ENCODE results near the gene MGAT1.
A peak's percentile ranks its signal among the peaks of the same experiment; 100 is the strongest.
"Not testable (repeated sequence)": the region's sequence is repeated elsewhere in the genome, so short reads cannot be mapped to it uniquely, and the experiment has no call there.

The MGAT1 gene

DNA sequence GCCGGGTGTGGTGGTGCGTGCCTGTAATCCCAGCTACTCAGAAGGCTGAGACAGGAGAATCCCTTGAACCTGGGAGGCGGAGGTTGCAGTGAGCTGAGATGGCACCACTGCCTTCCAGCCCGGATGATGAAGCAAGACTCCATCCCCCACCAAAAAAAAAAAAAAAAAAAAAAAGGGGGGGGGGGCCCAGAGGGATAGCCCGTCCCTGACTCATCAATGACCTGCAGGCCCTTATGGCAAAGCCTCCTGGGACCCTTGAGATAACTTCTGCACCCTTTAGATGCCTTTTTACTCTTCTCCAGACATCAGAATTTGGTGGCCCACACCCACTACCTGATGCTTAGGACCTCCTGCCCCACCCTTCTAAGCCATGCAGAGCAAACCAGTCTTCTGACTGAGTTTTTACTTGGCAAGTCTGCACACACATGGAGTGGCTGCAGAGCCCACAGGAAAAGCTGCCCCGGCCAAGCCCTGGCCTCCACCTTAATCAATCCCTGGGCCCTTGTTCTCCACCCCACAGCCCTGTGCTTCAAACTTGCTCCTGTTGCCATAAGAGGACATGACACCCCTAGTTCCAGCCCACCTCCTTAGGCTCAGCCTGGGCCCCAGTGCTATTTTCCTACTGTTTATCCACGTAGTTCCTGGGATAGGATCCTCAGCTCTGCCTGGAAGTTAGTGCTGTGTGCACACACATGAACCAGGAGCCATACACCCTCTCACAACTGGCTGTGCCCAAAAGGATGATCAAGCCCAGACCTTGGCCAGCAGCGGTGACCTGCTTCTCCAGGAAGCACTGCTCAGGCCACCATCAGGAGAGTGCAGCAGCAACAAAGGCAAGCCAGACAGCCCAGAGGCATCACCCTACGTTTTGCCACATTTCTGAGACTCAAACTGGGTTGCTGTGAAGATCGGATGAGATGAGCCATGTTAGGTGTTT, 5.1 kb downstream of the MGAT1 start:
- peaks cover 47% of the 10 kb centered on the region for H3K36me3 Mint-ChIP-seq (ENCODE audit: insufficient read depth)
- DNase-seq (ENCODE audit: low spot score in 2 of 2) (no peak), ATAC-seq (replicated peaks; ENCODE audit: extremely low read depth, poor library complexity, severe bottlenecking) (no peak)
- H3K4me1 Mint-ChIP-seq: peaks cover 86% of the 10 kb centered on the region
- H3K27me3 Mint-ChIP-seq: no peaks in the 10 kb centered on the region
- no peaks in the 10 kb centered on the region for H3K9me3 Mint-ChIP-seq
- peak overlapping the region; percentile 75 for H3K4me3 Mint-ChIP-seq
- peak overlapping the region; percentile 77 for H3K27ac Mint-ChIP-seq (ENCODE audit: low read depth)

- H3K4me1 Mint-ChIP-seq: peaks cover 78% of the 10 kb centered on the region
- H3K27ac Mint-ChIP-seq (ENCODE audit: low read depth): peak overlapping the region; percentile 56
- H3K36me3 Mint-ChIP-seq (ENCODE audit: insufficient read depth): peaks cover 51% of the 10 kb centered on the region
- DNase-seq (ENCODE audit: low spot score in 2 of 2): no peak
- no peaks in the 10 kb centered on the region for H3K9me3 Mint-ChIP-seq
- H3K27me3 Mint-ChIP-seq: no peaks in the 10 kb centered on the region
- H3K4me3 Mint-ChIP-seq: peak overlapping the region; percentile 2
- ATAC-seq (replicated peaks; ENCODE audit: extremely low read depth, poor library complexity, severe bottlenecking): no peak
Measured at GRCh38 chr5:180795771-180796313, 6.8 kb downstream of the MGAT1 start.

DNA sequence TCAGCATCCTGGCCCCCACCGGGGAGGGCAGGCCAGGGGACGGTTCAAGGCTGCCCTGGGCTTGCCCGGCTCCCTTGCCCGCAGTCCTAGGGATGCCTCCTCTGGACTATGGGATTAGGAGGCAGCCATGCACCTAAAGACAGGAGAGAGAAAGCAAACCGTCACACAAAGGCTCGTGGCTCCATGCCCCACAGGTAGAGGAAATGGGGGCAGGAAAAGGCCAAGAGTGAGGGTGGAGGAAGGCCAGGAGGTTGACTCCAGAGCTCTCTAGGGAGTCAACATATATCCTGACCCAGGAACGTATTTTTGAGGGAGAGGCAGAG, 9.7 kb downstream of the MGAT1 start:
- peaks cover 61% of the 10 kb centered on the region for H3K36me3 Mint-ChIP-seq (ENCODE audit: insufficient read depth)
- H3K27ac Mint-ChIP-seq (ENCODE audit: low read depth): peak overlapping the region; percentile 49
- H3K27me3 Mint-ChIP-seq: no peaks in the 10 kb centered on the region
- peaks cover 63% of the 10 kb centered on the region for H3K4me1 Mint-ChIP-seq
- DNase-seq (ENCODE audit: low spot score in 2 of 2) (no peak), ATAC-seq (replicated peaks; ENCODE audit: extremely low read depth, poor library complexity, severe bottlenecking) (no peak)
- no peaks in the 10 kb centered on the region for H3K9me3 Mint-ChIP-seq
- no peak overlapping the region for H3K4me3 Mint-ChIP-seq

DNA sequence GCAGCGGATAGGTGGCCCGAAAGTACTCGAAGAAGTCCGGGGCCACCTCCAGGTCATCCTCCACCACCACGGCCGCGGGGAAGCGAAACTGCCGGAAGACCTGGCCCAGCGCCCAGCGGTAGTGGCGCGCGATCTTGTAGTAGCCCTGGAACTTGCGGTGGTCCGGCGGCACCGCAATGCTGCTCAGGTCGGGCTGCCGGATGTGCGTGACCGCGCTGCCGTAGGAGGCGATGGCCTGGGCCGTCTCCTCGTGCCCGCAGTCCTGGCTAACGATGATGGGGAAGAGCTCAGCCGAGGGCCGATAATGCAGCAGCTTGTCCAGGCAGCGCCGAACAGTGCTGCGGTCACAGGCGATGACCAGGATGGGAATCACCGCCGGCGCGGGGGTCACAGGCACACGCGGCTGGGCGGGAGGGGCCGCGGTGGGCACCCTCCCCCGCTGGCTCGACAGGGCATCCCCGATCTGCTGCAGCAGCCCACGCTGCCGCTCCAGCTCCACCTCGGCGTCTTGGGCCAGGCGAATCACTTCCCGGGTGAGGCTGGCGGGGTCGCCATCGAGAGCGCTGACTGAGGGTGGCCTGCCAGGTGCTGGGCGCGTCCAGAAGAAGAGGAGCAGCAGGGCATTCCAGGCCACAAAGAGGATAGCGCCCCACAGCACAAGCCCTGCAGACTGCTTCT, 10.2 kb downstream of the MGAT1 start:
- peaks cover 60% of the 10 kb centered on the region for H3K36me3 Mint-ChIP-seq (ENCODE audit: insufficient read depth)

DNA sequence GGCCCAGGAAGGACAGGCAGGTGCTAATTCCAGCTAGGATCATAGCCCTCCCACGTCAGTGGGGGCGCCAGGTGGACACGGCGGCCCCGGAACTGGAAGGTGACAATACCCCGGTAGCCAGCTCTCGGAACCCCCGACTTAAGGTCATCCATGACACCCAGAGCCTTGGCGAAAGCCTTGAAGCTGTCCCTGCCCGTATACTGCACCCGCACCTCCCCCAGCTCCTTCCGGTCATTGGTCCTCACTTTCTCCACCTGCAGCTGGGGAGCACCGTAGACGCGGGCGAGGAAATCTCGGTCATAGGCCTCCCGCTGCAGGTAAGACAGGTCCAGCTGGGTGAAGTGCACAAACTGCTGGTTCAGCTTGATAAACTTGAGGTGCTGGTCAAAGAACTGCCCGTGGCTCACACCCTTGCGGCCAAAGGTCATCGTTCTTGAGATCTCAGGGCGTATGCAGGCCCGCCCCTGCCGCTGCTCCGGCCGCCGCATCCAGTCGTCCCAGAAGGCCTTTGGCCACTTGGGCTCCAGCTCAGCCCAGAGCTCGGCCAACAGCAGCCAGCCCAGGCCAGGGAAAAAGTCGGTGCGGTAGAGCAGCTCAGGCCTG, 10.9 kb downstream of the MGAT1 start:
- ATAC-seq (replicated peaks; ENCODE audit: extremely low read depth, poor library complexity, severe bottlenecking): no peak
- Mint-ChIP-seq H3K36me3 (ENCODE audit: insufficient read depth) (peaks cover 60% of the 10 kb centered on the region), H3K9me3 (no peaks in the 10 kb centered on the region), H3K27me3 (no peaks in the 10 kb centered on the region), H3K4me1 (peaks cover 67% of the 10 kb centered on the region), H3K27ac (ENCODE audit: low read depth) (no peak overlapping the region), H3K4me3 (no peak overlapping the region)
- peak in 1 of 2 donors; percentile 11 for DNase-seq (ENCODE audit: low spot score in 2 of 2)

More for the DNA sequence above, 10.2 kb downstream of the MGAT1 start:
- H3K4me1 Mint-ChIP-seq: peaks cover 63% of the 10 kb centered on the region
- DNase-seq (ENCODE audit: low spot score in 2 of 2): peak in 1 of 2 donors; percentile 11
- H3K9me3 Mint-ChIP-seq: no peaks in the 10 kb centered on the region
- peak overlapping the region; percentile 49 for H3K27ac Mint-ChIP-seq (ENCODE audit: low read depth)
- no peak for ATAC-seq (replicated peaks; ENCODE audit: extremely low read depth, poor library complexity, severe bottlenecking)
- H3K27me3 Mint-ChIP-seq: no peaks in the 10 kb centered on the region
- H3K4me3 Mint-ChIP-seq: no peak overlapping the region

- Mint-ChIP-seq H3K9me3 (no peaks in the 10 kb centered on the region), H3K4me1 (peaks cover 68% of the 10 kb centered on the region), H3K27me3 (no peaks in the 10 kb centered on the region), H3K36me3 (ENCODE audit: insufficient read depth) (peaks cover 51% of the 10 kb centered on the region), H3K4me3 (no peak overlapping the region), H3K27ac (ENCODE audit: low read depth) (peak overlapping the region; percentile 88)
- DNase-seq (ENCODE audit: low spot score in 2 of 2): no peak
- no peak for ATAC-seq (replicated peaks; ENCODE audit: extremely low read depth, poor library complexity, severe bottlenecking)
Measured at GRCh38 chr5:180790524-180790923, 12.1 kb downstream of the MGAT1 start.

GRCh38 chr5:180790020-180790419, 12.6 kb downstream of the MGAT1 start:
- ATAC-seq (replicated peaks; ENCODE audit: extremely low read depth, poor library complexity, severe bottlenecking) (peak; percentile 49), DNase-seq (ENCODE audit: low spot score in 2 of 2) (no peak)
- H3K36me3 Mint-ChIP-seq (ENCODE audit: insufficient read depth): peaks cover 48% of the 10 kb centered on the region
- no peak overlapping the region for H3K4me3 Mint-ChIP-seq
- no peaks in the 10 kb centered on the region for H3K27me3 Mint-ChIP-seq
- peaks cover 63% of the 10 kb centered on the region for H3K4me1 Mint-ChIP-seq
- H3K9me3 Mint-ChIP-seq: no peaks in the 10 kb centered on the region
- H3K27ac Mint-ChIP-seq (ENCODE audit: low read depth): peak overlapping the region; percentile 88

GRCh38 chr5:180788651-180789410, 13.8 kb downstream of the MGAT1 start:
- not testable (repeated sequence) for H3K27ac Mint-ChIP-seq (ENCODE audit: low read depth); H3K9me3 Mint-ChIP-seq; DNase-seq (ENCODE audit: low spot score in 2 of 2); ATAC-seq (replicated peaks; ENCODE audit: extremely low read depth, poor library complexity, severe bottlenecking); H3K4me3 Mint-ChIP-seq; H3K27me3 Mint-ChIP-seq
- peaks cover 54% of the 10 kb centered on the region for H3K4me1 Mint-ChIP-seq
- H3K36me3 Mint-ChIP-seq (ENCODE audit: insufficient read depth): peaks cover 40% of the 10 kb centered on the region

DNA sequence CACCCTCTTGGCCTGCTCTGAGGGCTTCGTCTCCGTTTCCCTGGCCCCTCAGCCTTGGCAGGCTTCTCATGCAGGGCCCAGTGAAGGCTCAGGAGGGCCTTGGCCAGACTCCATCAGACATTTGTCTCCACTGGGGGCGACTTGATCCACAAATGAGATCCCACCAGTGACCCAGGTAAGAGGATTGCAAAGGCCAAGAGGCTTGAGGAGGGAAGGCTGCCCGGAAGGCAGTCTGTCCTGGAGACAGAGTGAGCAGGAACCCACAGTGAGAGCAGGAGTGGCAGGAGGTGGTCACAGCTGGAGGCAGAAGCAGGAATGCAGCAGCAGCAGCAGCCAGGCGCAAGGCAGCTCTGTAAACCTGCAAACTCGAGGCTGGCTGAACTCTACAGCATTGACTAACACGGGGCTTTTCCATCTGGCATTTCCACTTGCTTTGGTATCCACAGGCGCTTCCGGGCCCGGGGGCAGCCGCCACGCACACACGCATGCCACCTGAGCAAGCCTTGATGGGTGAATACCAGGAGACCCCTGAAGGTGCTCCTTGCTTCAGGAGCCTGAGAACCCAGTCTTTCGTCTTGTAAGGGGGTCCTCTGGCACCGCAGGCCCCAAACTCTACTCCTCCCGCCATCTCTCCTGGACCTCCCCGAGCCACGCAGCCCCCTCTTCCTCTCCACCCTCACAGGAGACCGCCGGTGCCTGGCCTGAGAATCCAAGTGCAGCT, 14.7 kb downstream of the MGAT1 start:
- H3K4me1 Mint-ChIP-seq: peaks cover 44% of the 10 kb centered on the region
- H3K4me3 Mint-ChIP-seq: no peak overlapping the region
- H3K9me3 Mint-ChIP-seq: no peaks in the 10 kb centered on the region

DNA sequence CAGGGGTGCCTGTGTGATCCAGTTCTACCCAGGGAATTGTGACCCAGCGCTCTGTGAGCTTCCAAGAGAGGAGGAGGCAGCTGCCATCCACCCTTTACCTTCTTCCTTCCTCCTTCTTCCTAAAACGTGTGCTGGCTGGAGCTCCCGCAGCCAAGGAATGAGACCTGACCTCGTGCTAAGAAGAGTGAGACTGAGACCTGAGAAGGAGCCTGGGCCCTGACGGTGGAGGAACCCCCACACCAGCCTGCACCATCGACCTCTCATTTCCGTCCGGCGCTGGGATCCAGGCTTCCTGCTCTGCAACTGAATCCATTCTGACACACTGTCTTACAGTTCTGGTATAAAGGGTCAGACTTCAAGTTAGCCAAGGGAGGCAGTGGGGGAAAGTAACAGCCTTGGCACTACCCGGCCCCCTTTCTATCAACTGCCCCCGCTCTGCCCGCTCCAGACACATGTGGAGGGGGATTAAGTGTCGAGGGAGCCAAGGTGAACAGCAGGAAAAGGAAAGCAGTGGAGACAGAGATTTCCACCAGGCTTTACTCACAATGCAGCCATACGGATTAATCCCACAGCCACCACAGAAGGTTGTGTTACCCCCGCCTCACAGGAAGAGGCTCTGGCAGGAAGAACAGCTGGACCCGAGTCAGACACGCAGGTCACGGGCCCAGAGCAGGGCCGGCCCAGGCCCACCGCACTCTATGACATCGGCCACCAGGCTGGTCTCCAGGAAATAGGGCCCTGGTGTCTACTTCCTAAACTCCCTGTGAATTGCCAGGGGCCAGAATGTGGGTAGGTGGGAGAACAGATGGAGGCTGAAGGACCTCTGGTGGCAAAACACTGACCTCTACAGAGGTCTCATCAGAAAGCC, 15.8 kb downstream of the MGAT1 start:
- Mint-ChIP-seq H3K4me3 (no peak overlapping the region), H3K27me3 (no peaks in the 10 kb centered on the region), H3K4me1 (peaks cover 42% of the 10 kb centered on the region), H3K36me3 (ENCODE audit: insufficient read depth) (peaks cover 32% of the 10 kb centered on the region), H3K27ac (ENCODE audit: low read depth) (peak overlapping the region; percentile 74), H3K9me3 (no peaks in the 10 kb centered on the region)
- DNase-seq (ENCODE audit: low spot score in 2 of 2): no peak
- no peak for ATAC-seq (replicated peaks; ENCODE audit: extremely low read depth, poor library complexity, severe bottlenecking)

More for the DNA sequence above, 14.7 kb downstream of the MGAT1 start:
- Mint-ChIP-seq H3K36me3 (ENCODE audit: insufficient read depth) (peaks cover 32% of the 10 kb centered on the region), H3K27ac (ENCODE audit: low read depth) (no peak overlapping the region), H3K27me3 (no peaks in the 10 kb centered on the region)
- no peak for ATAC-seq (replicated peaks; ENCODE audit: extremely low read depth, poor library complexity, severe bottlenecking)
- no peak for DNase-seq (ENCODE audit: low spot score in 2 of 2)

GRCh38 chr5:180785794-180786221, 16.8 kb downstream of the MGAT1 start:
- H3K4me1 Mint-ChIP-seq: peaks cover 36% of the 10 kb centered on the region

More at GRCh38 chr5:180785794-180786221, 16.8 kb downstream of the MGAT1 start:
- Mint-ChIP-seq H3K27ac (ENCODE audit: low read depth) (no peak overlapping the region), H3K36me3 (ENCODE audit: insufficient read depth) (peaks cover 28% of the 10 kb centered on the region), H3K9me3 (no peaks in the 10 kb centered on the region), H3K27me3 (no peaks in the 10 kb centered on the region), H3K4me3 (no peak overlapping the region)
- DNase-seq (ENCODE audit: low spot score in 2 of 2) (no peak), ATAC-seq (replicated peaks; ENCODE audit: extremely low read depth, poor library complexity, severe bottlenecking) (no peak)

All from central memory CD8-positive, alpha-beta T cell (primary cell).